A549 treated with AZD9567 at 1 μM for 4 hours (cell line): ENCODE results near the gene PCTP. TPM values are rescaled to one million over a fixed set of nuclear protein-coding genes. Genes with fewer than 3 reads are reported as not detected.

Experiments used
- total RNA-seq: library from RNA; stranded (reverse); fragments of 200-300 nt; extraction: Qiagen RNA extraction; gene quantifications from 5 replicates; pipeline ENCODE4 v1.2.3, GENCODE V29; 2022; ENCODE audit not compliant: insufficient read depth

The PCTP gene
- total RNA-seq, result 19.2 to 24.0 TPM (median 22.2 TPM) in 5 replicates

GRCh38 chr17:55750750-55751657 is at the start of gene PCTP:
TSS of gene PCTP (plus strand) at chr17:55751051. CDS start at chr17:55751104, 53 bp downstream.

GRCh38 chr17:55722742-55723487 is 27.9 kb upstream of the PCTP start, which contains the start of gene TMEM100:
TSS of gene TMEM100 (minus strand) at chr17:55722864. CDS start at chr17:55721070, 1,794 bp downstream.

Other genes with a start within 250 kb of the PCTP start
- not detected in 5 replicates for gene SMIM36, start 239.6 kb upstream of the PCTP start, total RNA-seq
- not detected in 5 replicates for gene TMEM100, start 28.2 kb upstream of the PCTP start, total RNA-seq